Stomach smooth muscle (tissue), 2 donors: Measurements from ENCODE around the gene IBTK.
A peak's percentile ranks its signal among the peaks of the same experiment; 100 is the strongest.
"Not testable (repeated sequence)": the region's sequence is repeated elsewhere in the genome, so short reads cannot be mapped to it uniquely, and the experiment has no call there.

Source experiments
- H3K27ac ChIP-seq: one replicate; pipeline ENCODE4 v1.7.0; 2013; ENCODE audit warnings: mild to moderate bottlenecking, low read length, inconsistent platforms
- H3K27me3 ChIP-seq, 2 donors: one replicate each; pipeline ENCODE4 v1.7.0; 2013; ENCODE audit warnings: low read length in 2 of 2; ENCODE audit not compliant: insufficient read depth in 2 of 2, control insufficient read depth in 1 of 2
- H3K36me3 ChIP-seq, 2 donors: one replicate each; pipeline ENCODE4 v1.7.0; 2013; ENCODE audit warnings: low read length in 2 of 2; ENCODE audit not compliant: control insufficient read depth in 2 of 2, insufficient read depth in 2 of 2
- H3K4me1 ChIP-seq: one replicate; pipeline ENCODE4 v1.7.0; 2013; ENCODE audit warnings: low read length; ENCODE audit not compliant: control insufficient read depth, insufficient read depth
- H3K4me3 ChIP-seq, 2 donors: one replicate each; pipeline ENCODE4 v1.7.0; 2013; ENCODE audit warnings: low read length in 2 of 2
- H3K9ac ChIP-seq, 2 donors: one replicate each; pipeline ENCODE4 v1.7.0; 2013; ENCODE audit warnings: low read length in 2 of 2, mild to moderate bottlenecking in 1 of 2
- H3K9me3 ChIP-seq, 2 donors: one replicate each; pipeline ENCODE4 v1.7.0; 2013; ENCODE audit warnings: low read length in 2 of 2; ENCODE audit not compliant: control insufficient read depth in 2 of 2
- donor health status: healthy.
- donor health status: Pancreatic carcinoma.

The IBTK gene

GRCh38 chr6:82144007-82144851 lies 103.3 kb downstream of the IBTK start:
- H3K27ac ChIP-seq: no peak overlapping the region
- H3K9ac ChIP-seq: peak overlapping the region in 1 of 2 donors; percentile 4

DNA sequence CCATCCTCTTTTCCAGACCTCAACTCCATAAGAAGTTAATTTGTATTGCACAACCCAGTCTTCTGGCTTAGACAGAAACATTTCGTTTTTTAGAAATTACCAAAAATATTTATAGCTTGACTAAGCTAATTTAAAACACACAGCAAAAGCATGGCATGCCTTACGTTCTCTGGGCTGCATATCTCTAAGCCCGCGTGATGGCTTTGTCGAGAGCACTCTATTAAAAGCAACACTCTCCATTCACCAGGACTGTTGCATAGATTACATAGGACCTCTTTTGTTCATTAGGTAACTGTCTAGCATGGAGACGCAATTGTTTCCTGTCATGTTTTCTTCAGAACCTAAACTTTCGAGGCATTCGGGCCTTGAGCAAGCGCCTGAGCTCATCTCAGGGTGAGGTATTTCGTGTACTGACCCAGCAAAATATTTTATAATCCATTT lies 104.5 kb downstream of the IBTK start:
- H3K4me3 ChIP-seq: no peak overlapping the region
- no peaks in the 10 kb centered on the region for H3K4me1 ChIP-seq
- H3K27me3 ChIP-seq: no peaks in the 10 kb centered on the region
- no peaks in the 10 kb centered on the region for H3K36me3 ChIP-seq
- no peak overlapping the region for H3K27ac ChIP-seq
- H3K9me3 ChIP-seq: no peaks in the 10 kb centered on the region
- no peak overlapping the region for H3K9ac ChIP-seq

More at GRCh38 chr6:82144007-82144851, 103.3 kb downstream of the IBTK start:
- Histone ChIP-seq H3K4me1 (no peaks in the 10 kb centered on the region), H3K4me3 (peak overlapping the region in 1 of 2 donors; percentile 9), H3K27me3 (no peaks in the 10 kb centered on the region), H3K36me3 (no peaks in the 10 kb centered on the region), H3K9me3 (no peaks in the 10 kb centered on the region)

GRCh38 chr6:82142524-82142923 lies 105.0 kb downstream of the IBTK start:
- Histone ChIP-seq H3K4me3 (no peak overlapping the region), H3K36me3 (no peaks in the 10 kb centered on the region), H3K9ac (no peak overlapping the region), H3K9me3 (no peaks in the 10 kb centered on the region), H3K4me1 (no peaks in the 10 kb centered on the region), H3K27me3 (no peaks in the 10 kb centered on the region), H3K27ac (no peak overlapping the region)

DNA sequence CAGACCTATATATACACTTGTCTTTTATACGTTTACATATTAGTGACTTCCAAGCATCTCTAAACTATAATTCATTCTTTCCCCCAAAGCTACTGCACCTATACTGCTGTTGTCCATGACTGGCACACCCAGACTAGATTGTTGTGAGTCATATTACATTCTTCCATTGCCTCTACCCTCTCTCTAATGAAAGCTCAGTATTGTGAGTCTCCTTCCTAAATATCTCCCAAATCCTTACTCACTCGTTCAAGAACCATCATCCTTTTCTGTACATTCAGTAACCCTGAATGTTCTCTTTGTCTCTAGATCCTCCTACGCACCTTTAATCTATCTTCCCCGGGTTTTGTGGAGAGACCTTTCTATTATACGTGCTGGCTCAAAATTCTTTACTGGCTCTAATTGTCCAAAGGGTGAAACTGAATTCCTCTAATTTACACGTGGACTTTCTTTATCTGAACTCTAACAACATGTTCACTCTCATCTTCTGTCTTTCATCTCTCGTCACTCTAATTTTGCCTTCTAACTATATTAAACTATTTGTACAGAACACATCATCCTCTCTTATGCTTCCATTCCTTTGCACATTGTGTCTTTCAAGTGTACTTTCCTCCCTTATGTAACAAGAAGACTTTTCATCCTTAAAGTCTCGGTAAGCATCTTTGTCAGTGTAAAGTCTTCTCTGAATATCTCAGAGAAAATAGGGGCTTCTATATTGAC lies 109.3 kb downstream of the IBTK start:
- Histone ChIP-seq H3K9me3 (no peaks in the 10 kb centered on the region), H3K4me1 (no peaks in the 10 kb centered on the region), H3K36me3 (no peaks in the 10 kb centered on the region), H3K27me3 (no peaks in the 10 kb centered on the region), H3K4me3 (no peak overlapping the region), H3K27ac (no peak overlapping the region), H3K9ac (no peak overlapping the region)

GRCh38 chr6:82131441-82131840 lies 116.1 kb downstream of the IBTK start:
- Histone ChIP-seq H3K9me3 (no peaks in the 10 kb centered on the region), H3K4me1 (peaks cover 2% of the 10 kb centered on the region), H3K9ac (no peak overlapping the region), H3K27ac (no peak overlapping the region), H3K27me3 (no peaks in the 10 kb centered on the region), H3K36me3 (no peaks in the 10 kb centered on the region), H3K4me3 (no peak overlapping the region)

GRCh38 chr6:82129797-82130196 lies 117.7 kb downstream of the IBTK start:
- Histone ChIP-seq H3K9ac (no peak overlapping the region), H3K4me1 (peaks cover 2% of the 10 kb centered on the region)

DNA sequence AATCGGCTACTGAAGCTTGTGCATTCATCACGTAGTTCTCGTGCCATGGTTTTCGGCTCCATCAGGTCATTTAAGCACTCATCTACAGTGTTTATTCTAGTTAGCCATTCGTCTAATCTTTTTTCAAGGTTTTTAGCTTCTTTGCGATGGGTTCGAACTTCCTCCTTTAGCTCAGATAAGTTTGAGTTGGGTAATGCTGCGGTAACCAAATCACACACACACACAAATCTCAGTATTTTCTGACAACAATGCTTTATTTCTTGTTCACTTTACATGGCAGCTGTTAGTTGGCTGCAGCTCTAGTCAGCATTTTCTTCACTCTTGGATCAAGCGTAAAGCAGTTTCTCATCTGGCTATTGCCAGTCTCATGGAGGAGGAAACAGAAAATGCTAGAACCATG lies 118.6 kb downstream of the IBTK start:
- H3K27me3 ChIP-seq: not testable (repeated sequence)

More at GRCh38 chr6:82129797-82130196, 117.7 kb downstream of the IBTK start:
- Histone ChIP-seq H3K36me3 (no peaks in the 10 kb centered on the region), H3K27ac (no peak overlapping the region), H3K9me3 (no peaks in the 10 kb centered on the region), H3K27me3 (no peaks in the 10 kb centered on the region), H3K4me3 (no peak overlapping the region)

DNA sequence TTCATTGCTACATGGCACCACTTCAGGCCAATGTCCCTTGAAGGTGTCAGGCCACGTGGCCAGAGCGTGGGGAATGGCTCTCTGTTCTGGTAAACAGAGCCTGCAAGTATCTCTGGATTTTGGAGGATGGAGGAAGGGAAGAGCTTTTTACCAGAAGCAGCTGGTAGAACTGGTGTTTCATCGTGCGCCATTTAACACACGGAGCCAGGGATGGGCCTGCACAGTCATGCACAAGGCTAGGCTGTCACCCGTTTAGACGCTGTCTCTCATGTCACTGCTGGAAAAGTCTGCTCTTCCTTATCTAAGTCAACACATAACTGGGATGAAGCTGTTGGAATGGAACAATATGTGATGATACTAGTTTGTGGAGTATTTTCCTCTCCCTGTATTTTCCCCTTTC lies 123.9 kb downstream of the IBTK start:
- H3K36me3 ChIP-seq: no peaks in the 10 kb centered on the region
- H3K9me3 ChIP-seq: no peaks in the 10 kb centered on the region
- no peaks in the 10 kb centered on the region for H3K4me1 ChIP-seq
- no peak overlapping the region for H3K4me3 ChIP-seq
- no peaks in the 10 kb centered on the region for H3K27me3 ChIP-seq
- H3K9ac ChIP-seq: no peak overlapping the region
- H3K27ac ChIP-seq: no peak overlapping the region

More for the DNA sequence above, 118.6 kb downstream of the IBTK start:
- not testable (repeated sequence) for H3K36me3 ChIP-seq, H3K9ac ChIP-seq, H3K9me3 ChIP-seq, H3K4me3 ChIP-seq, H3K4me1 ChIP-seq, H3K27ac ChIP-seq
